NCI-H460 (cell line): ENCODE measurements around the gene MYL9. TPM values are rescaled to one million over a fixed set of nuclear protein-coding genes. Genes with fewer than 3 reads are reported as not detected.

Source experiments
- DNase-seq: peaks from one replicate; pipeline ENCODE4 v3.0.0-alpha.2; 2016; ENCODE audit warnings: low read depth; ENCODE audit errors: extremely low read depth
- total RNA-seq: library from RNA; depleted of rRNA; stranded (reverse); fragments of >200 nt; shearing (Covaris generic); gene quantifications from 2 replicates; pipeline ENCODE4 v1.2.3, GENCODE V29; 2014

MYL9 gene
- total RNA-seq, 1 experiment from 2014 or later, result 1.2 TPM

DNA sequence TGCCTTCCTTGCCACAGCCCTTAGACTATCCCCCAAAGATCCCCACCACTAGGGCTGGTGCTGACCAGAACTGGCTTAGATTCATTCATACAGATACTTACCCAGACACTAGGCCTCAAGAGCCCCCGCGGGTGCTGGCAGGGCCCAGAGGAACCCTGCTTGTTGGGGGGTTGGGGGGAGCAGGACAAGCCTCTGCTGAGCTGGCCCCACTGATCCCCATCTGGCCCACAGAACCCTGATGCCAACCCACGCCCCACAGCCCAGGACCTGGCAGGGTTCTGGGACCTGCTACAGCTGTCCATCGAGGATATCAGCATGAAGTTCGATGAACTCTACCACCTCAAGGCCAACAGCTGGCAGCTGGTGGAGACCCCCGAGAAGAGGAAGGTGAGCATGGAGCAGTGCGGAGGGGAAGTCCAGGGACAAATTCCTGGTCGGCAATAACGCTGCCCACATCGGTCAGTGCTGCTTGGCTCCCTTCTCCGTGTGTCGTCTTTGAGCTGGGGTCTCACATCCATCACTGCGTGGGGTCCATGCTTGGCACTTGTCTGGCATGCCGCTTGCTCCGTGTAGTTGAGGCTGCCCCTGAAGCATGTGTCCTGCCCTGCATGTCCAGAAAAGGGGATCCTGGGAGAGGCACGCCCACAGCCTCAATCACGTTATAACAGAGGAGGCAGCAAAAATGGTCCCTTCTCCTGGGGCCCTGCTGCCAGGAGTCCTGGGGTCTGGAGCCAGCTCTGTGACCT, 15.5 kb upstream of the MYL9 start:
- no peak for DNase-seq

DNA sequence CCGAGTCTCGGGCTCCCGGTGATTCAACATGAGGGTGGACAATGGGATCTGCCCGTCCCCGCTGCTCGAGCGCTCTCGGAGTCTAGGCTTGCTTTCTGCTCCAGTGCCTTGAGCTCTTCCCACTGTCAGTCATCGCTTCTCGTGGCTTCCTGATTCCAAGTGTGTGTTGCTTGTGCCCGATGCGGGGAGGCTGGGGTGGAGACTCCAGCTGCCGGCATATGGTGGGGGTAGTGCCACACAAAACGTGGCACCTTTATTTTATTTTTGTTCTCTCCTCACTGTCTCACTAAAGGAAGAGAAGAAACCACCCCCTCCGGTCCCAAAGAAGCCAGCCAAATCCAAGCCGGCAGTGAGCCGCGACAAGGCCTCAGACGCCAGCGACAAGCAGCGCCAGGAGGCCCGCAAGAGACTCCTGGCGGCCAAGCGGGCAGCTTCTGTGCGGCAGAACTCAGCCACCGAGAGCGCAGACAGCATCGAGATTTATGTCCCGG, 14.8 kb upstream of the MYL9 start:
- no peak for DNase-seq

DNA sequence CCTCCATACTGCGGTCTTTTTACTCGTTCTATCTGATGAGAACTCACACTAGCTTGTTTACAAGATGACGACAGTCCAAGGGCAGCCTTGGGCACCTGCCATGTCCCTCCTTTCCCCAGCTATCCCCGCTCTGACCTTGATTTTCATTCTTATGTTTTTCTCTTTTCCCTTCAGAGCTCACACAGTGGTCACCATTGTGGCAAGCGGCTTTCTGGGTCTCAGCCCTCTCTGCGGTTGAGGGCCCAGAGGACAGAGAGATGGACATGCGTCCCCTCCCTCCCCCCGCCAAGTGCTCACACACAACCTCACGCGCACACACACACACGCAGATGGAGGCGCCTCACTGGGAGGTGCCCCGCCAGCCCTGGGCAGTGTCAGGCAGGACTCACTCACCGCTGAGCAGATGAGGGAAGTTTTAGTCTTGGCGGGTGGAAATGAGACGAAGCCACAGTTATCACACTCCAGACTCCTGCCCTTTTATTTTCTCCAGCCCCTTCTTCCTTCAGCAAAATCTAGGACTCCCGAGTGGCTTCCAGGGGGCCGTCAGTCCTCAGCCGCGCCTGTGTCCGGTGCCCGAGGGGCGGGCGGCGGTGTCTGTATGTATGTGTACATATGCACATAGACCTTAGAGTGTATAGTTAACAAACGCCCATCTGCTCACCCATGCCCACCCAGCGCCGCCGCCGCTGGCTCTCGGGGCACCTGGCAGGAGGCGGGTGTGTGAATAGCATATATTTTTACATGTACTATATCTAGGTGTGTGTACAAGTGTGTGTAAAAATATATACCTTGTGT, 13.8 kb upstream of the MYL9 start:
- DNase-seq, result no peak

DNA sequence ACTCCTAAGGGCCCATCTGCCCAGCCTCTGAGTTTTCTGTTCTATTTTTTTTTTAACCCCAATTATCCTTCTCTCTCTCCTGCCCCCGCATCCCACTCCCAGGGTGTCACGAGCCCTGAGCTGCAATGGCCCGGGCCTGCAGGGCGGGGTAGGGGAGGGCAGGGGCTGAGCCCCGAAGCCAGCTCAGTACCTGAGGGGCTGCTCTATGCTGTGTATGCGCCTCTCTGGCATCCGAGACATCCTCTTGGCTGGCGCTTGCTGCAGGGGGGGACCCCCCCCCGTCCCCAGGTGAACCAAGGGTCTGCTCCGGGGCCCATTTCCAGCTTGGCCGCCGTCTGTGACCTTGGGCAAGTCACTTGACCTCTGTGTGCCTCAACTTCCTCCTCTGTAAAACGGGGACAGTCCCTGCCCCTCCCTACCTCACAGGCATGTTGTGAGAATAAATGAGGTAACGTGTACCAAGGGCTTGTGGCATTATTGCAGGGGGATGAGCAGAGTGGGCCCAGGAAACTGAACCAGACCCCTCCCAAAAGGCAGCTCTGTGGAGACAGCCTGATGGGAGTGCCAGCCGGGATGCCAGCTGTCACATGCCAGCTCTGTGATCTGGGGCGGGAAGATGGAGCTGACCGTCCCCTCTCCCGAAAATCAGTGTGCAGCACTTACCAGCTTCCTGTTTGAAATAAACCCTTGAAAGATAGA, 13.0 kb upstream of the MYL9 start:
- no peak for DNase-seq

DNA sequence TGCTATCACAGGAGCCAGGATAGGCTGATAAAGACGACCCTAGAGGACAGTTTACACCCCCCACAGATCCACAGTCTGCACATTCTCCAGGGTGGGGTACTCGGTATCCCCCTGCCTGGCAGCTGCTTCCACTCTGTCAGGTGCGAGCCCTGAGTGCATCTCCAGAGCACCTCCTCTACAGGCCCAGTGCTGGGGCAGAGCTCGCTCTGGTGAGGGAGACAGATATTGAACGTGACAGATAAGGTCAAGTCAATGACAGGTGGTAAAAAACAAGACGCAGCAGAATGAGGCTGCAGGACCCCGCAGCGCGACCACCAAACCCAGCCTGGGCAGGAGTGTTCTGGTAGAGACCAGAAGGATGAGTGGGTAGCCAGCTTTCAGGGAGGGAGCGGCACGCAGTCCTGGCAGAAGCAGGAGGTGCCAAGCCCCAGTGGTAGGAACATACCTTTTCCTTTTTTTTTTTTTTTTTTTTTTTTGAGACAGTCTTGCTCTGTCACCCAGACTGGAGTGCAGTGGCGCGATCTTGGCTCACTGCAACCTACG, 12.4 kb upstream of the MYL9 start:
- no peak for DNase-seq

DNA sequence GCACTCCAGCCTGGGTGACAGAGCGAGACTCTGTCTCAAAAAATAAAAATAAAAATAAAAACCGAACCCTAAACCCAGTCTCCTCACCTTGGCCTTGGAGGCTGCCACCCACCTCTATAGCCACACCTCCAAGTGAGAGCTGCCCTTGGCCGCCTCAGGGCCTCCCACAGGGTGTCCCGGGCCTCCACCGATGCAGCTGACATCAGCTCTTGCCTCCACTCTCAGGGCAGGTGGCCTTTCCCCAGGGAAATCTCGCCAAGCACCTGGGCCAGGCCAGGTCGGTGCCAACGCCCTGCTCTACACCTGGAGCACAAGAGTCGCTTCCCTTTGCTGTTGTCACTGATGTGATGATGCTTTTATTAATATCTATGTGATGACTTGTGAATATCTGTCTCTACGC, 8.9 kb upstream of the MYL9 start:
- DNase-seq, result no peak

DNA sequence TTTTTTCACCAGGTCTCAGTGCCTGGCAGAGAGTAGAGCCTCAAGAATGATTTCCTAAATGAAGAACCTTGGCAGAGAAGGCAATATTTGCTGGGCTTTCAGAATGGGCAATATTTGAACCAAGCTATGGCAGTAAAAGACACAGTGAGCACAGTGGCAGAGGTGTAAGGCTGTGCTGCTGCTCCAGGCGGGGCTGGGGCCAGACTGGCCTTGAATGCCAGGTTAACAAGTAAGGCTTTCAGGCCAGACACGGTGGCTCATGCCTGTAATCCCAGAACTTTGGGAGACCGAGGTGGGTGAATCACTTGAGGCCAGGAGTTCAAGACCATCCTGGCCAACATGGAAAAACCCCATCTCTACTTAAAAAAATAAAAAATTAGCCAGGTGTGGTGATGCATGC, 8.5 kb upstream of the MYL9 start:
- no peak for DNase-seq

DNA sequence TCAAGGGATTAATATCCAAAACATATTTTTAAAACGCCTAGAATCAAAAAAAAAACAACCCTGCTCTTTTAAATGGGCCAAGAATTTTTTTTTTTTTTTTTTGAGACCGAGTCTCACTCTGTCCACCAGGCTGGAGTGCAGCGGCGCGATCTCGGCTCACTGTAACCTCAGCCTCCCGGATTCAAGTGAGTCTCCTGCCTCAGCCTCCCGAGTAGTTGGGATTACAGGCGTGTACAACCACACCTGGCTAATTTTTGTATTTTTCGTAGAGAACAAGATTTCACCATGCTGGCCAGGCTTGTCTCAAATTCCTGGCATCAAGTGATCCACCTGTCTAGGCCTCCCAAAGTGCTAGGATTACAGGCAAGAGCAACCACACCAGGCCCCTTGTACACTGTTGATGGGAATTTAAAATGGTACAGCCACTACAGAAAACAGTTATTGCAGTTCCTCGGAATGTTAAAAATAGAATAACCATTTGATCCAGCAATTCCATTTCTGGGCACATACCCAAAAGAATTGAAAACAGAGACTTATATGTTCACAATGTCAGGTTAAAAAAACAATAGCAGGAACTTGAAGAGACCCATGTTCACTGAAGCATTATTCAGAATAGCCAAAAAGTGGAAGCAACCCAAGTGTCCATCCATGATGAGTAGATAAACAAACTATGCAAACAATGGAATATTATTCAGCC, 3.1 kb upstream of the MYL9 start:
- no peak for DNase-seq

DNA sequence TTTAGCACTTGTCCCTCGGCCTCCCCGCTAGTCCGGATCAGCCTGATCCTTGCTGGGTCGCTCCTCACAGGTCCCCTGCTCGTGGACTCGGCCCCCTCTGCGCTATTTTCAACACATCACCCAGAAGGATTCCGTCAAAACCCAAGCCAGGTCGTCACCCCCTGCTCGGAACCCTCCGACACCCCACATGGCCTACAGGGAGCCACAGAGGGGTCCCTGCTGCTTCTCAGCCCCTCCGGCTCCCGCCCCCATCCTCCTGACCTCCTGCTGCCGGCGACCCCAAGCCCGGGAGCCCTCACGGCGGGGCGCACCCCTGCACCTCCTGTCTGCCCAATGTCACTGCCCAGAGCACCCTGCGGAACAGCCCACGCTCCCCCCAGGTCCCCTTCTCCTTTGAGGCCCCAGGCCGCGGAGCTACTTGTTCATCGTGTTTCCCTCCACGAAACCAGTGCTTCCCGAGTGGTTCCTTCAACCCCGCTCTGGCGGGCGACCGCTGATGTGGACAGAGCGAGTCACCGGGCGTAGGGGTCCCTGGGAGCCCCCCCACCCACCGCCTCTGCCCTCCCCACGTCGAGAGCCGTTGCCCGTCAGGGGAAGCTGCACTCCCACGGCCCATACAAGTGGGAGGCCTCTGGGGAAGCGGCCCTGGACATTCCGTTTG, 638 bp upstream of the MYL9 start:
- DNase-seq, result no peak

DNA sequence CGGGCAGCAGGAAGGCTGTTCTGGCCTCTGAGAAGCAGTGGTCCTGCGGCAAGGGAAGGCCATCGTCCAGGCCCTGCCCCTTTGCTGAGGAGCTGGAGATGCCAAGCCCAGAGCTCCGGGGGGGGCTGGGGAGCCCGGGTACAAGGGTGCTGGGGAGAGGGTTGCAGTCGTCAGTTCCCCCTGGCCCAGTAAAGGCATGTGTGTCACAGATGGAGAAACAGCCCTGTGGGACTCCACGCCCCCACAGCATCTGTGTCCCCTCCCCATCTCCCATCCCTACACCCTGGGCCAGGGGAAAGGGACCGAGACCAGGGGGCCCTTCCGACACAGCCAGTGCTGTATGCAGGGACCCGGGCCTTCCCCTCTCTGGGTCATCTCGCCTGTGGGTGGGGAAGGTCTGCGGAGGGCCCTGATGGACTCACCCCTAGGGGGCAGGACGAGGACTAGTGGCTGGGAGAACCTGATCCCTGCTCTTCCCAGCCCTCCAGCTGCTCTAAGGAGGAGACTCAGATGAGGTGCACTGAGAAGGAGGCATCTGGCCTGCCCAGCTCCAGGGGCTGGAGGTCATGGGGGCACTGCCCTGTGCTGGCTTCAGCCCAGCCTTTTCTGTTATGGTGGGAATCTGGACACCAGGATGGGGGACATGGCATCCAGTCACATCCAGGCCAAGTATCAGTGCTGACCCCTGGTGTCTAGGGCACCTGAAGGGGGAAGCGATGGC, 609 bp downstream of the MYL9 start:
- no peak for DNase-seq

DNA sequence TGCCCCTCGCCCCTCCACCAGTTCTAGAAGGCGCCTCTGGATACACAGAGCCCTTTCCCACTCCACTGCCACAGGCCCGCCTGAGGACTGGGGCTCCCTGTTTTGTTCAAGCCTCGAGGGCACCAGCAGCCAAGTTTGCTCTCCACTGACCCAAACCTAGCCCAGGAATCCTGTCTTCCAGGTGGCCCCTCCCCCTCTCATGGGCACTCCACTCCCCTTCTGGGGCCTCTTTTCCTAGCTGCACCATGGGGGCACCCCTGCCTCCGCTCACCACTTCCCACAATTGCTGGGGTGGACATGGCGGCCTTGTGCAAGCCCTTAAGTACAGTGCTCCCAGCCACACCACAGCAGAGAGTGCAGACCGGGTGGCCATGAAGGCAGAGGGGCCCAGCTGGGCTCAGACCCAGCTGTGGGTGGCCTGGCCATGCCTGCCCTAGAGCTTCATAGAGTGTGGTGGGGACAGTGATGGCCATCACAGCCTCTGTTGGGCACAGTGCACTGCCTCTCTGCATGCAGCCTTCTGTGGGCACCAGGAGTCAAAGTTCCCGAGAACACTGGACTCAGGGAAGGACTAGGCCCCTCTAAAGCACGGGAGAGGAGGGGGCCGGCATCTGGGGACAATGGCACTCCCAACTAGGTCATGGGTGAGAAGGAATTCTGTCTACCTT, 1.3 kb downstream of the MYL9 start:
- no peak for DNase-seq

DNA sequence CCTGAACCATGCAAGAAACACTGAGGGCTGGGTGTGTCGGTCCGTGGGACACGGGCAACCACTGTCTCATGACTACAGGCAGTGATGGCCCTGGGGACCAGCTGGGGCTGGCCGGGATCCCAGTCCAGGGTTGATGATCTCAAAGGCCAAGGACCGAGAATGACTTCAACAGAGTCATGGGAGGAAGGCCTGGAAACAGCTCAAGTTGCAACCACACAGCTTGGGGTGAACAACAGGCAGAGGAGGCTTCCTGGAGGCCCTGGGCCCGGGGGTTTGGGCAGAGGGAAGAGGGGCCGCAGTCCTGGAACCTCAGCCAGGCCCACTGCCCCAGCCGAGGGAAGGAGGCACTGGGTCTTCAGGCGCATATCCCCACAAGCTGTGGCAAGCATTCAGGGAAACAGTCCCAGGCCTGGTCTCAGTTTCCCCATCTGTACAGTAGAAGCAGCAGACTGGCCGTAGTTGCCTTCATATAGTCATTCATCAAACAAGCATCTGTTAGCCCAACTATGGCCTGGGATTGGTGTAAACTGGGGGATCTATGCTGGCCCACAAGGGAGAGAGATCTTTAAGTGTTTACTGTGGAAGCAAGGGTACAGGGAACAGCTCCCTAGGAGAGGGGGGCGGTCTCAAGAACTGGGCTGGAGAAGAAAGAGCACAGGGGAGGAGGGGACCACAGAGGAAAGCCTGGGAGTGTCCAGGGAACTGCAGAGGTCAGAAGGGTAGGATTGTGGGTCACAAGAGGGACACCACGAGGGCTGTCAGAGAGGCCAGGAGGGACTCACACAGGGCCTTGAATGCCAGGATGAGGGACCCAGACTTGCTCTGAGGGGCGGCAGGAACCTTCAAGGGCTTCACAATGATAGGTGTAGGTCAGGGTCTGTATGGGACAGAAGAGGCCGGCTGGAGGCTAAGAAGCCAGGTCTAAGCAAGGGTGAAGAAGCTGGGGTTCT, 2.1 kb downstream of the MYL9 start:
- DNase-seq, result no peak

DNA sequence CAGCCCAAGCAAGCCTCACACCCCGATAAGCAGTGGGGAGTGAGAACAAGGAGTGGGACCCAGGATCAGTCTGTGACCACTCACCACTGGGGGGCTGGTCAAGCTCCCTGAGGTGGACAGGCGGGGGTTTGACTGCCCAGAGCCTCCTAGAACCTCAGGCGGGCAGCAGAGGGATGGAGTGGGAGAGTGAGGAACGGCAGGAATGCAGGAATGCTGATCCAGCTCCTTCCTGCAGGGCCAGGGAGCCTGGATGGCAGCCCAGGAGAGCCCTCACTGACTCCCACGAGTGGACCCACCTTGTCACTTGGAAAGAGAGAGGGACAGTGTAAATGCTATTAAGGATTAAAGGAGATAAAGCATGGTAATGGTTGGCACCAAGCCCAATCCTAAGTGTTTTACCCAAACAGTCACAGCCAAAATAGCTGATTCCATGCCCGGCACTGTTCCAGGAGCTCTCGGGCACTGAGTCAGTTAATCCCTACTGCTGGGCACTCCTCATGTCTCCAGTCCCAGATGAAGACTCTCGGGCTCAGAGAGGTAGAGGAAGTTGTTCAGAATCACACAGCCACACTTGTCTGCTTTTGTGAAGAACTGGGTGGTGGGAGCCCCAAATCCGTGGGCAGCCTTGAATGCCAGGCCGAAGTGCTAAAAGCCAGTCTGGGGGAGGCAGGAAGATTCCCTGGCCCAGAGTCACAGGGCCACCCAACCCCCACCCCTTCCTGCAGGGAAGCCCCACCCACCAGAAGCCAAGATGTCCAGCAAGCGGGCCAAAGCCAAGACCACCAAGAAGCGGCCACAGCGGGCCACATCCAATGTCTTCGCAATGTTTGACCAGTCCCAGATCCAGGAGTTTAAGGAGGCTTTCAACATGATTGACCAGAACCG, 3.1 kb downstream of the MYL9 start:
- no peak for DNase-seq

DNA sequence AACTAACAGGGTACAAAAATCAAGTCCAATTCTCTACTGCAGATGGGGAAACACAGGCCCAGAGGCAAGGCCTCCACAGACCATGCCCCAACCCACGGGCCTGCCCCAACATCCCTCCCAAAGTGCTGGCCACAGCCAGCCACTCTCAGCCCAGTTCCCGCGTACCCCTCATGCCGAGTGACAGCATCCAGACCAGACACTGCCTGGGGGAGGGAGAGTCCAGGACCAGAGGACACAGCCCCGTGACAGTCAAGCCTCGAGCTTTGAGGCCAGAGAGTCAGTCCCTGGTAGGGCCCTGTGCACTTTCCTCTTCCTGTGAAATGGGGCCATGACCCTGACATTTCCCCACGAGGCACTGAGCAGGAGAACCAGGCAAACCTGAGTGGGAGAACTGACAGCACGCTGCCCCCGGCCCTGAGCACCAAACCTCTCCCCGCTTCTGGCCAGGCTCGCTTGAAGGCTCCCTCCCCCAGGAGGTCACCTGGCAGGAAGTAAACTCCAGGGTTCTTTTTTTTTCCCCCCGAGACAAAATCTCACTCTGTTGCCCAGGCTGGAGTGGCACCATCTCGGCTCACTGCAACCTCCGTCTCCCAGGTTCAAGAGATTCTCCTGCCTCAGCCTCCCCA, 4.9 kb downstream of the MYL9 start:
- DNase-seq, result no peak

DNA sequence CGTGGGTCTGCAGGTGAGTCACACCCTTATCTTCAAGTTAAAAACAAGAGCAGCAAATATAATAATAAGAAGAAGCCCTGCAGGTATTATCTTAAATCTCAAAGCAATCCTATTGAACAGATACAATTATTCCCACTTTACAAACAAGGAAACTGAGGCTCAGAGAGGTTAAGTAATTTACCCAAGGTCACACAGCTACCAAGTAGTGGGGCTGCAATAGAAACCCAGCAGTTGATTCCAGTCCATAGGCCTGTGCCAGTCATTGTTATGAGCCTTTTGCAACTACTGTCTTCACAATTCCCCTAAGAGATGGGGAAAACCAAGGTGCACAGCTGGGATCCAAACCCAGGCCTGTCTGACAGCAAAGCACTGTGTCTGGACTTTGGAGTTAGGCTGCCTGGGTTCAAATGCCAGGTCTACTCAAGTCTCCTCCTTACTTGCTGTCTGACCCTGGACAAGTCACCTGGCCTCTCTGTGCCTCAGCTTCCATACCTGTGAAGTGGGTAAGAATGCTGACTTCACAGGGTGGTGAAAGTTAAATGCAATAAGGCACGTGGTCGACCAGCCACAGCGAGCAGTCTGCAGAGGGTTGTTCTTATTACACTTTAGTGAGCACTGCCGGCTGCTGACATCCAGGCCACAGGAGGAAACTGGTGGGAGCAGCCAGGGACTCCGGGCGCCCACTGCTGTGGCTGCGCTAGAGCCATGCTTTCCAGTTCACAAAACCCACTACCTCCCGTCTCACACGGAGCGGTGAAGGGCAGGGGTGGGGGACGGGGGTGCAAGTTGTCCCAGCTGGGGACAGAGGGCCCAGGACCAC, 6.1 kb downstream of the MYL9 start:
- no peak for DNase-seq

DNA sequence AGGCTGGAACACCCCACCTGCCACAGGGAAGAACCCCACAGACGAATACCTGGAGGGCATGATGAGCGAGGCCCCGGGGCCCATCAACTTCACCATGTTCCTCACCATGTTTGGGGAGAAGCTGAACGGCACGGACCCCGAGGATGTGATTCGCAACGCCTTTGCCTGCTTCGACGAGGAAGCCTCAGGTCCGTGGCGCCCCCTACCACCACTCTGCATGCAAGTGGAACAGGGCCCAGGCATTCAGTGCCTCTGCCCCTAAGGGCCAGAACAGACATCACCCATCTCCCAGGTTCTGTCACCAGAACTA, 6.6 kb downstream of the MYL9 start:
- no peak for DNase-seq
